GM12891 (cell line): ENCODE measurements around the gene CABP2.

ENCODE experiments used
- POLR2A ChIP-seq: IDR thresholded peaks from 2 replicates; pipeline ENCODE4 v1.6.1; 2011; ENCODE audit warnings: low read depth, low read length, control low read depth
- POLR2AphosphoS5 ChIP-seq: IDR thresholded peaks from 2 replicates; pipeline ENCODE4 v1.6.1; 2011; ENCODE audit warnings: low read depth, low read length, control low read depth
- SPI1 ChIP-seq: IDR thresholded peaks from 2 replicates; pipeline ENCODE4 v1.6.1; 2011; ENCODE audit warnings: low read depth, low read length, control low read depth
- TAF1 ChIP-seq: IDR thresholded peaks from 2 replicates; pipeline ENCODE4 v1.6.1; 2011; ENCODE audit warnings: low read depth, low read length, control low read depth

GRCh38 chr11:67484847-67485311, 38.4 kb downstream of the CABP2 start:
- TF ChIP-seq TAF1 (no peak; the same call in 1 of the 2 replicates), SPI1 (peak; percentile 72), POLR2A (peak; percentile 49; the same call in 1 of the 2 replicates), POLR2AphosphoS5 (peak; percentile 56)
